DMS153 treated with DMSO at 0.1 percent for 48 hours (cell line): Measurements from ENCODE around the gene CYB561D2.

Source experiments
- DNase-seq: peaks from one replicate; lab custom pipeline; 2025; ENCODE audit not compliant: unreplicated experiment; lab: John Stamatoyannopoulos, UW

Gene CYB561D2

DNA sequence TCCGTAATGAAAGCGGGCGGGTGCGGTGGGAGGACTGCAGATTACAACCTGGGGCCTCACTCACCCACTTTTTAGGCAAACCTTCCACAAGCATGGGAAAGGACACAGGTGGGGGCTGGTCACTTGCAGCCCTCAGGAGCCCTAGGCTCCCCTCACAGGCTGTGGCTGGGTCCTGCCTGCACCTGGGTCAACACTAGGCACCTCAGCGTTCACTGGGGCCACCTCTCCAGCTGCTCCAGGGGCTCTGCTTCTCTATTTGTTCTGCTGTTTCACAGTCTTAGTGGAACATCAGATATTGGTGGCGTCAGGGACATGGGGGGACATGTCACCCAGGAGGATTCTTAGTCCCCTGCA is 38.7 kb downstream of the CYB561D2 start:
- DNase-seq: no peak

DNA sequence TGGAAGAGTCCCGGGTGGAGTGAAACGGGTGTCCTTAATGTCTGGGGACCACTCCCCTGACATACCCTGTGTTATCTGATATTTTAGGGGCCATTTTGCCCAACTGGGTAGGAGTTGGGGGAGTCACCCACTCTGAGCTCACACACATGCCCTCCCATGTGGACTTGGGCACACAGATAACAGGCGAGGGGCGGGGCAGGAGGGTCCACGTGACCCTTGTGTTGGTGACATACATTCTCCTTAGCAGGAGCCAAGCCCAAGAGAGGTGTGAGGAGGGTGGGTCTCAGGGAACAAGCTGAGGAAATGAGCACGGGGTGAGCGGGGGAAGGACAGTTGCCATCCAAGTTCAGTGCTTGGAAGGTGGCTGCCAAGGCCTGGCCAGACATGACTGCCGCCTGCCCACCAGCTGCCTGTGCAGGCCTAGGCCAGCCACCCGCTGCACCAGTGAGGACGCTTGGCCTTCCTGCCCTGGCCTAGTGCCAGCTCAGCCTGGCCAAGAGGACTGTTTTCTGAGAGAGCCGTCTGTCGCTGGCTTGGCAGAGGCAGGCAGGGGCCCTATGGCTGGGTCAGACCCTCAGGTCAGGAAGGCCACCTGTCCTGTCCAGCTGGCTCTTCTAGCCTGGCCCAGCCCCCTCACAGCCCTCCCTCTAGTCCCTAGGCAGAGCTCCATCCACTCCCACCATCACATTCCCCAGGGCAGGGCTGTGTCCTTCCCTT is 40.0 kb downstream of the CYB561D2 start:
- peak; percentile 5 for DNase-seq

DNA sequence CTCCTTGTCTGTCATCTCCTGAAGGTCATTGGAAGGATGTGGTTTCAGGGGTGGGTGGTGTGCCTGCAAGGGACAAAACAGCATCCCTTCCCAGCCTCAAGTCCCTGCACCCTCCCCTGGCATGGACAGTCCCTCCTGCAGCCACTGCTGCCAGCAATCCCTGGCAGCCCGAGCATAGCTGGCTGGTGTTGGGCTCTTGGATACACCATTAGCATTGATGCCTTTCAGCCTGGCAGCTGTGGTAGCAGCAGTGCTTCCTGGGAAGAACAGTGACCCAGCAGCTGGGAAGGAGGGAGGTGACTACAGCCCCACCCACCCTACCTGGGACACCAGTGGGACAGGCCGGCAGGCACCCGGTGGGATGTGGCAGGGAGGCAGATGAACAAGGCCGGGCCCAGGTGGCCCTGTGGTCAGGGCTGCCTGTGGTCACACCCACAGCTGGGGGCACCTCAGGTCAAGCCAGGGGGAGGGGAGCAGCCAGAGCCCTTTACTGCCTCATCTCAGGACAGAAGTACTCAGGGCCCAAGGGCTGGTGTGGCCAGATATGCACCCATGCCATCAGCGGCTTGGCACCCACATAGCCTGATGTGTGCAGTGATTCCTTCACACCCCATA is 41.5 kb downstream of the CYB561D2 start:
- DNase-seq: no peak

DNA sequence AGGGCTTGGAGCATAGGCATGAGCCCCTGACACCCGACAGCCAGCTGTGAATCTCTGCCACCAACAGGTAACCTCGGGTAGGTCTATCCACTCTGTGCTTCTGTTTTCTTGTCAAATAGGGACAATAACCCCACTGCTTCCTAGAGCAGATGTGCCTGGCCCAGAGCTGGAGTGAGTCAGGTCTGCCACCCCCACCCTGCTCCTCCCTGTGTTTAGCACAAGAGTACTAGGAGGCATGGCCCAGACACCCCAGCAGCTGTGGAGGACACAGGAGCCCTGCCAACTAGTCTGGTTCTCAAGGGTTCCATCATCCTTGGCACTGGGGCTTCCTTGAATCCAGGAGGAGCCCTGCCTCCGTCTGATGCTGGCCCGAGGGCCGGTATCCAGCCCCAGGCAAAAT is 42.4 kb downstream of the CYB561D2 start:
- DNase-seq: no peak

DNA sequence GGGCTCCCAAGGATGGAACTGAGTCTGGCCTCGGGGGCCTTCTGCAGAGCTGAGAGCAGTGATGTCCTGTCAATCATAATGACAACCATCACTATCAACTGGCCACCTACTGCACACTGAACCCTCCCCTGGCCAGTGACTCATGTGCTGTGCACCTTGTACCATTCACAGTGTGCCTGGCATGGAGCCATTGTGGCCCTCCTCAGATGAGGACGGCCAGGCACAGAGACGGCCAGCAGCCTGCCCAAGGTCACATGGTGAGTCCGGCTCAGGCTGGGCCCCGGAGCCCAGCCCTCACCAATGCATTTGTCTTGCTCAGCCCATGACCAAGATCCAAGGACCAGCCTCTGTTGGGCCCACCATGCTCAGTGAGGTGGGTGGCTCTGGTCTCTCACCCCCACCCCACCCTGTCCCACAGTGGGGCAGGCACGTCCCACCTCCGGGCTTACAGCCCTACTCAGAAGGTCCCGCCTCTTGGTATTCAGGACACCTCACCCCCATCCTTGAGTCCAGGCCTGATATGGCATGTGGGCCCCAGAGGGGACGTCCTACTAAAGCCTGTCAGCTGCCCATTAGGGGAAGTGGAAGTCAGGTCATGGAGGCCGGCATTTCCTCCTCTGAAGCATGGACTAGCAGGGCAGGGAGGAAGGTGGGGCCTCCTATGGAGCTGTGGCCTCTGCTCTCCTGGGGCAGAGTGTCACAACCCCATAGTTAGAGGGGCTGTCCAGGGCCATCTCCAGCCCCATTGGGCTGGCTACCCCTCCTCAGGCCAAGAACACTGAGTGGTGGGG is 44.6 kb downstream of the CYB561D2 start:
- no peak for DNase-seq

DNA sequence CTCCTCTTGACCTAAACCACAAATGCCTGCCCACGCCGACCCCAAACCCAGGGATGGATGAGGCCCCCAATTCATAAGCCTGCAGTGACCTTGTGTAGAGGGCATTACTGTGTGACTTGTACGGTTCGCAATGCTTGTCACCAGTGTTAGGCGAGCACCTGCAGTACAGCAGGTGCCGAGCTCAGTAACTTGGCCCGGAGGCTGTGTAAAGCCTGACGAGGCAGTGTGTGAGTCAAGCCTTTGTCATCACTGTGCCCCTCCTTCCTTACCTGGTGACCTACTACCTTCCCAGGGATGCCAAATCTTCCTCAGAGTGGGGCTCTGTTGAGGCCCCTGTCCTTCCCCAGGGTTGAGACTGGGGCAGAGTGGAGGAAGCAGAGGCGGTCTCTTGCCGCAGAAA is 45.8 kb downstream of the CYB561D2 start:
- DNase-seq: no peak

DNA sequence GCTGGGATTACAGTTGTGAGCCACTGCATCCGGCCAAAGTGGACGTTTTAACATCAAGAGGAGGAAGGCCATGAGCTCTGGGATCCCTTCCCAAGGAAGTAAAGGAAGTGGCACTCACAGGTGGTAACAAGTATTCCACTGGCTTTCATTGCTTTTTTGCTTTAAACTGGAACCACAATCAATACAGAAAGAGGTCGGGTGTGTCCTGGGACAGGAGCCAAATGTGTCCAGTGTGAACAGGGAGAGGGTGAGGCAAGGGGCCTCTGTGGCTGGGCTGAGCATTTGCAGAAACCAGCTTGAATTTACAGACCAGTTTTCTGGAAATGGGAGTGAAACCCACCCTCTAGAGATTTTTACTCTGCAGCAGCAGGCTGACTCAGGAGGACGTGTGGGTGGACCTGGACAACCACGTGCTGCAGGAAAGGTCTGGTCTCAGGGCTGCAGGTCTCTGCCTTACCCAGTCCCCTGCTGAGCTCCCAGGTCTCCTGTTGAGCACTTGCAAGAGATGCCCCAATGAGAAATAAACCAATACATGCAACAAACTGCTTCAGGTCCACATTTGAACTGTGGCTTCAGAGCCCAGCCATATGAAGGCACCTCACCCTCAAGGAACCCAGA is 51.4 kb downstream of the CYB561D2 start:
- DNase-seq: no peak
